HepG2 (cell line): ENCODE data around the gene SLC25A10. TPM values are rescaled to one million over a fixed set of nuclear protein-coding genes. Genes with fewer than 3 reads are reported as not detected.

Experiments used
- ATAC-seq: fragments of 200-7000 bp; cut with Tn5 transposase; 3 replicates; pipeline ENCODE4 v1.9.1; 2020; ENCODE audit warnings: mild to moderate bottlenecking, moderate library complexity
- BruUV-seq: library from RNA; stranded (reverse); fragments of 400-500 nt; replicated peaks from 2 replicates; lab custom pipeline; 2021; lab: Mats Ljungman, UMichigan
- CTCF ChIA-PET: fragments of 300-600 bp; formaldehyde crosslinking; extraction: SDS; loops from one replicate; lab custom pipeline; 2021; ENCODE audit warnings: low total read pairs, inconsistent platforms, low intra/inter-chr PET ratio; lab: Yijun Ruan, JAX
- POLR2A ChIA-PET: fragments of 350-600 bp; sonication (Branson Sonifier 250); formaldehyde crosslinking; loops from one replicate; lab custom pipeline; 2020; ENCODE audit warnings: antibody characterized with exemption, inconsistent platforms; lab: Yijun Ruan, JAX
- DNase-seq: peaks from one replicate; pipeline ENCODE4 v3.0.0-alpha.2; 2015; ENCODE audit warnings: low spot score
- FAIRE-seq: peaks from 3 replicates; lab custom pipeline; 2011; peaks lifted over from hg19 to GRCh38; lab: Jason Lieb, UNC
- H2AFZ ChIP-seq: one replicate; pipeline ENCODE4 v1.6.1; 2011; ENCODE audit warnings: low read length, inconsistent platforms
- H3K27ac ChIP-seq: fragments of 300-600 bp; 3 replicates; pipeline ENCODE4 v1.8.0; 2011; ENCODE audit warnings: mixed run types, mild to moderate bottlenecking, mixed read lengths, low read length, inconsistent platforms; ENCODE audit not compliant: insufficient read depth; ENCODE audit errors: extremely low read length
- H3K27me3 ChIP-seq, 2 experiments: fragments of 200-600 bp in 1 of 2; 2 replicates in 1 of 2; 3 replicates in 1 of 2; pipeline versions ENCODE4 v1.6.0 to v1.8.0; 2011; ENCODE audit warnings: low read length in 2 of 2, mild to moderate bottlenecking in 2 of 2, moderate library complexity in 2 of 2, inconsistent platforms in 1 of 2; ENCODE audit not compliant: insufficient read depth in 2 of 2, control insufficient read depth in 1 of 2
- H3K36me3 ChIP-seq, 2 experiments: fragments of 200-600 bp in 1 of 2; replicated peaks in 1 of 2; 2 replicates in 1 of 2; 3 replicates in 1 of 2; pipeline versions ENCODE4 v1.5.1 to v1.8.0; 2011; ENCODE audit warnings: low read length in 2 of 2, inconsistent platforms in 1 of 2; ENCODE audit not compliant: insufficient read depth in 2 of 2, control insufficient read depth in 1 of 2
- H3K4me1 ChIP-seq: 2 replicates; pipeline ENCODE4 v1.5.1; 2012; ENCODE audit warnings: low read length, inconsistent platforms; ENCODE audit not compliant: insufficient read depth
- H3K4me2 ChIP-seq: 2 replicates; pipeline ENCODE4 v1.6.0; 2011; ENCODE audit warnings: low read depth, low read length, inconsistent platforms
- H3K4me3 ChIP-seq, 3 experiments: fragments of 200-600 bp in 1 of 3; sonication (generic), shearing (Covaris generic) in 1 of 3; replicated peaks in 1 of 3; 2 replicates each; pipeline ENCODE4 v1.5.1; 2011 to 2016; ENCODE audit warnings: low read length in 3 of 3, inconsistent platforms in 2 of 3, low read depth in 2 of 3, mild to moderate bottlenecking in 2 of 3, control low read depth in 1 of 3, mixed read lengths in 1 of 3; ENCODE audit not compliant: insufficient read depth in 1 of 3
- H3K79me2 ChIP-seq: one replicate; pipeline ENCODE4 v1.6.1; 2011; ENCODE audit warnings: low read length, inconsistent platforms; ENCODE audit not compliant: insufficient read depth
- H3K9ac ChIP-seq: 2 replicates; pipeline ENCODE4 v1.6.0; 2011; ENCODE audit warnings: mild to moderate bottlenecking, low read depth, low read length, inconsistent platforms; ENCODE audit not compliant: insufficient read depth
- H3K9me3 ChIP-seq: 2 replicates; pipeline ENCODE4 v1.5.1; 2012; ENCODE audit warnings: mild to moderate bottlenecking, low read length
- H4K20me1 ChIP-seq: 2 replicates; pipeline ENCODE4 v1.6.0; 2011; ENCODE audit warnings: inconsistent platforms, mild to moderate bottlenecking, low read length, moderate library complexity; ENCODE audit not compliant: insufficient read depth
- HNRNPL ChIP-seq: fragments of 200-400 bp; formaldehyde crosslinking; IDR thresholded peaks from 2 replicates; pipeline ENCODE4 v1.6.1; 2017; ENCODE audit warnings: mild to moderate bottlenecking, low read depth, low read length
- POLR2A ChIP-seq, 2 experiments: IDR thresholded peaks; 2 replicates each; pipeline ENCODE4 v1.6.1; 2011; ENCODE audit warnings: low read depth in 2 of 2, low read length in 2 of 2, mild to moderate bottlenecking in 1 of 2, moderate library complexity in 1 of 2; ENCODE audit not compliant: insufficient read depth in 1 of 2
- POLR2AphosphoS2 ChIP-seq: IDR thresholded peaks from 2 replicates; pipeline ENCODE4 v1.6.1; 2011; ENCODE audit warnings: low read depth, low read length, improper control_type of control experiment
- SMARCE1 ChIP-seq: fragments of 450-650 bp; IDR thresholded peaks from 2 replicates; pipeline ENCODE4 v1.6.1; 2017; ENCODE audit warnings: borderline replicate concordance
- ZNF10 ChIP-seq: sonication (generic); formaldehyde crosslinking; IDR thresholded peaks from 2 replicates; pipeline ENCODE4 v1.4.0; 2020; ENCODE audit warnings: mild to moderate bottlenecking, low read depth, missing genetic modification reagents, borderline replicate concordance
- WGBS: methylation state at CpG from one replicate; pipeline ENCODE4 v1.1.6; 2017; ENCODE audit warnings: low lambda C conversion rate; 5-methylcytosine and 5-hydroxymethylcytosine counted together
- in situ Hi-C: cut with HindIII; loops from 2 replicates; pipeline ENCODE4 v1.10.0; 2017; ENCODE audit warnings: low pct_unique_long_range_greater_than_20kb; ENCODE audit not compliant: extremely low pct_ligation_motif_present
- intact Hi-C: fragments of 100-400 bp; cut with micrococcal nuclease; formaldehyde crosslinking; loops from one replicate; pipeline ENCODE4 v1.10.0; 2022; ENCODE audit not compliant: unreplicated experiment
- polyA plus RNA-seq, 8 experiments: library from polyadenylated mRNA; depleted of rRNA in 3 of 8; stranded (reverse) in 7 of 8; unstranded in 1 of 8; fragments of >200 nt; fragmentation: Illumina TruSeq in 4 of 8; extraction: Trizol in 4 of 8; gene quantifications; 2 replicates each; pipeline versions ENCODE4 v1.2.1 to v1.2.3, GENCODE V29; 2011 to 2016; ENCODE audit warnings: low read depth in 4 of 8, missing spikeins in 1 of 8, mixed read lengths in 1 of 8; ENCODE audit not compliant: insufficient read depth in 1 of 8
- total RNA-seq, 5 experiments: library from RNA; depleted of rRNA; stranded (reverse); fragments of >200 nt; fragmentation: Illumina TruSeq; extraction: Trizol; gene quantifications; 2 replicates each; pipeline ENCODE4 v1.2.3, GENCODE V29; 2016; ENCODE audit warnings: low read depth in 1 of 5

The SLC25A10 gene
- total and polyA plus RNA-seq, 2 of the 13 experiments (the other 11 are each of a cell fraction or from before 2014, with no cell fraction given): 46.5 to 140 TPM

GRCh38 chr17:81725439-81725838 lies 13.4 kb downstream of the SLC25A10 start:
- DNase-seq: no peak
- Histone ChIP-seq H3K27ac (no peak overlapping the region), H3K9ac (no peak overlapping the region), H3K9me3 (no peaks in the 10 kb centered on the region), H4K20me1 (no peaks in the 10 kb centered on the region), H3K79me2 (no peaks in the 10 kb centered on the region), H3K4me3 (no peak overlapping the region), H3K36me3 (no peaks in the 10 kb centered on the region), H2AFZ (no peak overlapping the region), H3K4me1 (peaks cover 42% of the 10 kb centered on the region), H3K27me3 (no peaks in the 10 kb centered on the region), H3K4me2 (no peak overlapping the region)
- ATAC-seq: no peak
- CTCF ChIA-PET: no interaction called here
- POLR2A ChIA-PET: interaction anchor here (0.7 to 5.8 kb wide), 3 partner anchors 12 to 135 kb away, joined by 3 to 72 read pairs (median 4); partner anchors contain the start of genes P4HB and SLC25A10
- BruUV-seq: no TSS peak
- 91% methylated on average over 9 of the region's 9 CpGs for WGBS
- no peak for FAIRE-seq
- intact Hi-C loops: no loop called here
- TF ChIP-seq POLR2AphosphoS2 (0 out of 2 replicates have a peak, but pooled peaks have one; percentile 30), SMARCE1 (no peak)
- in situ Hi-C loops: no loop called here

GRCh38 chr17:81726004-81726403 lies 13.9 kb downstream of the SLC25A10 start:
- Histone ChIP-seq H3K4me1 (peaks cover 42% of the 10 kb centered on the region), H3K4me2 (no peak overlapping the region), H3K27me3 (no peaks in the 10 kb centered on the region), H3K9me3 (no peaks in the 10 kb centered on the region), H2AFZ (no peak overlapping the region), H4K20me1 (no peaks in the 10 kb centered on the region), H3K4me3 (no peak overlapping the region), H3K79me2 (no peaks in the 10 kb centered on the region)
- DNase-seq (no peak), ATAC-seq (no peak)
- POLR2A ChIA-PET: interaction anchor here (1.0 to 5.8 kb wide), 2 partner anchors 13 to 135 kb away, joined by 3 to 72 read pairs; partner anchors contain the start of genes P4HB and SLC25A10
- BruUV-seq: no TSS peak
- intact Hi-C loops: no loop called here
- TF ChIP-seq ZNF10 (CRISPR knock-in tag) (no peak), HNRNPL (0 out of 2 replicates have a peak, but pooled peaks have one; percentile 7), POLR2A (IDR thresholded peaks at IDR 0.05; ENCODE audit: insufficient read depth in 1 of 2, low read depth in 2 of 2, low read length in 2 of 2) (peak in 1 of 2 experiments; percentile 30; a peak in 1 of 4 replicates)
- TF ChIP-seq, all 625 proteins: peak for 2
- Histone ChIP-seq H3K27ac (no peak overlapping the region), H3K9ac (no peak overlapping the region), H3K36me3 (no peaks in the 10 kb centered on the region)
- no peak for FAIRE-seq
- in situ Hi-C loops: no loop called here
- 85% methylated on average over 9 of the region's 9 CpGs for WGBS
- CTCF ChIA-PET: no interaction called here
